DOHH2 (cell line): ENCODE results near the gene GIPC3.

Source experiments
- H3F3A ChIP-seq: fragments of 200-600 bp; sonication (generic), shearing (Covaris generic); 2 replicates; pipeline ENCODE4 v1.6.0; 2016; ENCODE audit warnings: antibody characterized with exemption, mild to moderate bottlenecking; ENCODE audit not compliant: control insufficient read depth, insufficient read depth
- H3K27ac ChIP-seq: fragments of 200-600 bp; sonication (generic); 2 replicates; pipeline ENCODE4 v1.5.1; 2014; ENCODE audit warnings: low read depth, mild to moderate bottlenecking, low read length, moderate library complexity
- H3K27me3 ChIP-seq: fragments of 200-600 bp; sonication (generic); 2 replicates; pipeline ENCODE4 v1.6.1; 2014; ENCODE audit warnings: mild to moderate bottlenecking, low read length, mixed read lengths; ENCODE audit not compliant: control insufficient read depth
- H3K36me3 ChIP-seq: fragments of 200-600 bp; sonication (generic); 2 replicates; pipeline ENCODE4 v1.6.1; 2014; ENCODE audit warnings: mild to moderate bottlenecking, low read length, moderate library complexity, mixed read lengths; ENCODE audit not compliant: control insufficient read depth
- H3K4me1 ChIP-seq: fragments of 200-600 bp; sonication (generic); 2 replicates; pipeline ENCODE4 v1.6.1; 2014; ENCODE audit warnings: mild to moderate bottlenecking, low read length, mixed read lengths; ENCODE audit not compliant: control insufficient read depth
- H3K4me2 ChIP-seq: fragments of 200-600 bp; sonication (generic); 2 replicates; pipeline ENCODE4 v1.6.0; 2014; ENCODE audit warnings: mild to moderate bottlenecking, low read length, moderate library complexity
- H3K4me3 ChIP-seq: fragments of 200-600 bp; sonication (generic); 2 replicates; pipeline ENCODE4 v1.5.1; 2014; ENCODE audit warnings: mild to moderate bottlenecking, low read length, mixed read lengths
- H3K79me2 ChIP-seq: fragments of 200-600 bp; sonication (generic); 2 replicates; pipeline ENCODE4 v1.6.1; 2014; ENCODE audit warnings: mild to moderate bottlenecking, low read length, mixed read lengths; ENCODE audit not compliant: control insufficient read depth
- H3K9me2 ChIP-seq: fragments of 200-600 bp; sonication (generic); replicated peaks from 2 replicates; pipeline ENCODE4 v1.6.1; 2014; ENCODE audit warnings: mild to moderate bottlenecking, low read length, mixed read lengths; ENCODE audit not compliant: control insufficient read depth
- H3K9me3 ChIP-seq: fragments of 200-600 bp; sonication (generic); 2 replicates; pipeline ENCODE4 v1.6.1; 2014; ENCODE audit warnings: antibody characterized with exemption, low read length, mixed read lengths; ENCODE audit not compliant: control insufficient read depth, insufficient read depth
- H4K20me1 ChIP-seq: fragments of 200-600 bp; sonication (generic); 2 replicates; pipeline ENCODE4 v1.6.0; 2014; ENCODE audit warnings: low read depth, mild to moderate bottlenecking, antibody characterized with exemption, low read length, moderate library complexity; ENCODE audit not compliant: control insufficient read depth, insufficient read depth
- CTCF ChIP-seq: fragments of 200-600 bp; sonication (generic); IDR thresholded peaks from one replicate; pipeline ENCODE4 v1.5.1; 2014; ENCODE audit warnings: antibody characterized with exemption, mild to moderate bottlenecking, low read depth, low read length; ENCODE audit not compliant: poor library complexity, severe bottlenecking
- EZH2phosphoT487 ChIP-seq: fragments of 200-600 bp; sonication (generic); IDR thresholded peaks from 2 replicates; pipeline ENCODE4 v1.6.1; 2017; ENCODE audit warnings: borderline replicate concordance, mild to moderate bottlenecking, antibody characterized with exemption, low read length, moderate library complexity, mixed read lengths

Gene GIPC3

GRCh38 chr19:3586707-3587346 lies 1.5 kb downstream of the GIPC3 start:
- no peaks in the 10 kb centered on the region for H3K9me2 ChIP-seq
- no peak overlapping the region for H3K4me2 ChIP-seq
- no peaks in the 10 kb centered on the region for H3K79me2 ChIP-seq
- no peaks in the 10 kb centered on the region for H3K36me3 ChIP-seq
- H4K20me1 ChIP-seq: no peaks in the 10 kb centered on the region
- H3F3A ChIP-seq: no peaks in the 10 kb centered on the region
- H3K9me3 ChIP-seq: peaks cover 14% of the 10 kb centered on the region; the same call in 1 of the 2 replicates
- H3K4me1 ChIP-seq: no peaks in the 10 kb centered on the region
- TF ChIP-seq EZH2phosphoT487 (no peak), CTCF (no peak)
- no peaks in the 10 kb centered on the region for H3K27me3 ChIP-seq
- no peak overlapping the region for H3K4me3 ChIP-seq
- H3K27ac ChIP-seq: no peak overlapping the region

GRCh38 chr19:3589439-3589838 lies 4.2 kb downstream of the GIPC3 start:
- no peaks in the 10 kb centered on the region for H4K20me1 ChIP-seq
- H3K36me3 ChIP-seq: no peaks in the 10 kb centered on the region
- H3K9me3 ChIP-seq: peaks cover 20% of the 10 kb centered on the region; the same call in 1 of the 2 replicates
- H3K4me3 ChIP-seq: no peak overlapping the region
- TF ChIP-seq EZH2phosphoT487 (no peak), CTCF (no peak)
- H3K4me1 ChIP-seq: no peaks in the 10 kb centered on the region
- no peaks in the 10 kb centered on the region for H3K9me2 ChIP-seq
- no peaks in the 10 kb centered on the region for H3F3A ChIP-seq
- H3K4me2 ChIP-seq: no peak overlapping the region
- no peaks in the 10 kb centered on the region for H3K79me2 ChIP-seq
- no peak overlapping the region for H3K27ac ChIP-seq
- no peaks in the 10 kb centered on the region for H3K27me3 ChIP-seq

- H3K36me3 ChIP-seq: no peaks in the 10 kb centered on the region
- peaks cover 20% of the 10 kb centered on the region; the same call in 1 of the 2 replicates for H3K9me3 ChIP-seq
- H3K4me1 ChIP-seq: no peaks in the 10 kb centered on the region
- no peak overlapping the region for H3K27ac ChIP-seq
- H3K27me3 ChIP-seq: no peaks in the 10 kb centered on the region
- TF ChIP-seq EZH2phosphoT487 (no peak), CTCF (no peak)
- H3K9me2 ChIP-seq: no peaks in the 10 kb centered on the region
- no peaks in the 10 kb centered on the region for H4K20me1 ChIP-seq
- no peak overlapping the region for H3K4me3 ChIP-seq
- H3F3A ChIP-seq: no peaks in the 10 kb centered on the region
- H3K4me2 ChIP-seq: no peak overlapping the region
- H3K79me2 ChIP-seq: no peaks in the 10 kb centered on the region
Observed at GRCh38 chr19:3589949-3590348, 4.7 kb downstream of the GIPC3 start.
